Fibroblast of lung (primary cell): ENCODE results near the gene VASN.

Experiments used
- CTCF ChIP-seq, 2 donors: IDR thresholded peaks in 1 of 2; conservative IDR thresholded peaks in 1 of 2; 1 replicate in 1 of 2; 2 replicates in 1 of 2; pipeline ENCODE4 v1.5.1; 2011 to 2012; ENCODE audit warnings: low read length in 2 of 2, control low read depth in 1 of 2, inconsistent platforms in 1 of 2, low read depth in 1 of 2, mild to moderate bottlenecking in 1 of 2
- EZH2 ChIP-seq: IDR thresholded peaks from 2 replicates; pipeline ENCODE4 v1.5.1; 2012; ENCODE audit warnings: low read length, control low read depth, mild to moderate bottlenecking; ENCODE audit errors: missing control alignments

- TF ChIP-seq CTCF (conservative IDR thresholded peaks at IDR 0.05 in 1 of 2, IDR thresholded peaks at IDR 0.05 in 1 of 2; ENCODE audit: low read depth in 1 of 2, low read length in 2 of 2) (no peak), EZH2 (no peak)
These were observed 19.8 kb upstream of the VASN start for GRCh38 chr16:4351880-4352279.
